Endothelial cell of umbilical vein (primary cell): ENCODE measurements around the gene ZDHHC6. TPM values are rescaled to one million over a fixed set of nuclear protein-coding genes. Genes with fewer than 3 reads are reported as not detected.
A peak's percentile ranks its signal among the peaks of the same experiment; 100 is the strongest.

Experiments used
- BruUV-seq: library from RNA; stranded (reverse); fragments of 400-500 nt; replicated peaks from 2 replicates; lab custom pipeline; 2021; lab: Mats Ljungman, UMichigan
- CTCF ChIA-PET: fragments of 300-600, 350-600 bp; sonication (Branson Sonifier 250); formaldehyde crosslinking; loops from one replicate; lab custom pipeline; 2021; ENCODE audit warnings: antibody characterized with exemption, inconsistent platforms; lab: Charles Lee
- POLR2A ChIA-PET: fragments of 300-600, 350-600 bp; sonication (Branson Sonifier 250); formaldehyde crosslinking; loops from one replicate; lab custom pipeline; 2021; ENCODE audit warnings: antibody characterized with exemption, inconsistent platforms; lab: Charles Lee
- DNase-seq: peaks from one replicate; pipeline ENCODE4 v3.0.0-alpha.2; 2011; ENCODE audit warnings: low read depth, low spot score
- FAIRE-seq: peaks from 2 replicates; lab custom pipeline; 2011; peaks lifted over from hg19 to GRCh38; lab: Jason Lieb, UNC
- H2AFZ ChIP-seq: 2 replicates; pipeline ENCODE4 v1.6.0; 2012; ENCODE audit warnings: low read depth, low read length, control low read depth, inconsistent platforms
- H3K27ac ChIP-seq: 2 replicates; pipeline ENCODE4 v1.5.1; 2011; ENCODE audit warnings: low read depth, mild to moderate bottlenecking, control low read depth, low read length, moderate library complexity; ENCODE audit not compliant: insufficient read depth
- H3K27me3 ChIP-seq, 2 experiments: 2 replicates each; pipeline versions ENCODE4 v1.6.0 to v1.6.1; 2011; ENCODE audit warnings: low read length in 2 of 2, mixed read lengths in 1 of 2; ENCODE audit not compliant: control insufficient read depth in 2 of 2, insufficient read depth in 2 of 2
- H3K36me3 ChIP-seq, 2 experiments: 2 replicates in 1 of 2; 3 replicates in 1 of 2; pipeline ENCODE4 v1.5.1; 2011; ENCODE audit warnings: low read length in 2 of 2, mild to moderate bottlenecking in 1 of 2, moderate library complexity in 1 of 2; ENCODE audit not compliant: control insufficient read depth in 2 of 2, insufficient read depth in 2 of 2; ENCODE audit errors: extremely low read depth in 1 of 2
- H3K4me1 ChIP-seq: 3 replicates; pipeline ENCODE4 v1.5.1; 2011; ENCODE audit warnings: mild to moderate bottlenecking, low read length; ENCODE audit not compliant: control insufficient read depth, insufficient read depth; ENCODE audit errors: extremely low read depth
- H3K4me2 ChIP-seq: 2 replicates; pipeline ENCODE4 v1.6.1; 2011; ENCODE audit warnings: low read length, control low read depth, mixed read lengths; ENCODE audit not compliant: insufficient read depth
- H3K4me3 ChIP-seq, 3 experiments: fragments of 200-600 bp in 1 of 3; sonication (generic), shearing (Covaris generic) in 1 of 3; replicated peaks in 1 of 3; 2 replicates each; pipeline ENCODE4 v1.5.1; 2011 to 2016; ENCODE audit warnings: control low read depth in 3 of 3, low read length in 3 of 3, mild to moderate bottlenecking in 2 of 3, inconsistent platforms in 1 of 3, low read depth in 1 of 3, moderate library complexity in 1 of 3; ENCODE audit not compliant: insufficient read depth in 1 of 3
- H3K79me2 ChIP-seq: 2 replicates; pipeline ENCODE4 v1.6.0; 2012; ENCODE audit warnings: low read length, inconsistent platforms; ENCODE audit not compliant: control insufficient read depth, insufficient read depth
- H3K9ac ChIP-seq: replicated peaks from 2 replicates; pipeline ENCODE3; 2011; ENCODE audit warnings: low read length, control low read depth; ENCODE audit not compliant: insufficient read depth; ENCODE audit errors: extremely low read depth
- H3K9me1 ChIP-seq: replicated peaks from 3 replicates; pipeline ENCODE4 v1.6.0; 2011; ENCODE audit warnings: mild to moderate bottlenecking, low read length; ENCODE audit not compliant: control insufficient read depth, insufficient read depth; ENCODE audit errors: extremely low read depth
- H3K9me3 ChIP-seq: replicated peaks from 2 replicates; pipeline ENCODE4 v1.5.1; 2012; ENCODE audit warnings: low read length, inconsistent platforms; ENCODE audit not compliant: control insufficient read depth, insufficient read depth
- H4K20me1 ChIP-seq: replicated peaks from 2 replicates; pipeline ENCODE3; 2011; ENCODE audit warnings: mild to moderate bottlenecking, low read length; ENCODE audit not compliant: control insufficient read depth, insufficient read depth; ENCODE audit errors: extremely low read depth
- EZH2 ChIP-seq: IDR thresholded peaks from 2 replicates; pipeline ENCODE4 v1.6.1; 2012; ENCODE audit warnings: borderline replicate concordance, low read depth, mild to moderate bottlenecking, moderate library complexity, low read length, inconsistent platforms; ENCODE audit not compliant: severe bottlenecking
- FOS ChIP-seq: IDR thresholded peaks from 2 replicates; pipeline ENCODE4 v1.6.1; 2011; ENCODE audit warnings: mild to moderate bottlenecking, low read length, moderate library complexity, borderline replicate concordance; ENCODE audit not compliant: insufficient read depth
- GATA2 ChIP-seq: IDR thresholded peaks from 2 replicates; pipeline ENCODE4 v1.7.0; 2011; ENCODE audit warnings: low read depth, mild to moderate bottlenecking, moderate library complexity, mixed read lengths, low read length; ENCODE audit not compliant: insufficient read length, insufficient read depth
- JUN ChIP-seq: IDR thresholded peaks from 2 replicates; pipeline ENCODE4 v1.6.1; 2011; ENCODE audit warnings: borderline replicate concordance, low read depth; ENCODE audit not compliant: insufficient read length, insufficient read depth
- MYC ChIP-seq: IDR thresholded peaks from one replicate; pipeline ENCODE4 v1.6.1; 2011; ENCODE audit warnings: mild to moderate bottlenecking, low read depth, low read length
- POLR2A ChIP-seq: IDR thresholded peaks from 2 replicates; pipeline ENCODE4 v1.6.1; 2012; ENCODE audit warnings: low read depth, mild to moderate bottlenecking, control low read depth, low read length
- POLR2AphosphoS5 ChIP-seq: IDR thresholded peaks from 2 replicates; pipeline ENCODE4 v1.6.1; 2012; ENCODE audit warnings: low read depth, mild to moderate bottlenecking, control low read depth, low read length, moderate library complexity; ENCODE audit not compliant: insufficient read depth
- dilution Hi-C: fragments of 300-500 bp; cut with MboI; formaldehyde crosslinking; loops from one replicate; pipeline ENCODE4 v1.15.0; 2019; ENCODE audit warnings: low sequenced_read_pairs; ENCODE audit not compliant: extremely low pct_ligation_motif_present
- intact Hi-C: fragments of 100-400 bp; cut with micrococcal nuclease; formaldehyde crosslinking; loops from one replicate; pipeline ENCODE4 v1.10.0; 2022
- polyA plus RNA-seq, 4 experiments: library from polyadenylated mRNA; depleted of rRNA in 3 of 4; stranded (reverse) in 3 of 4; unstranded in 1 of 4; fragments of >200 nt; gene quantifications; 2 replicates each; pipeline versions ENCODE4 v1.2.1 to v1.2.3, GENCODE V29; 2011 to 2012; ENCODE audit warnings: missing spikeins in 1 of 4
- total RNA-seq: library from RNA; stranded (reverse); gene quantifications from 2 replicates; pipeline ENCODE4 v1.2.3, GENCODE V29; 2021
- TF ChIP-seq, protein P1 (sequence below): IDR thresholded peaks from 2 replicates; pipeline ENCODE4 v1.6.1; 2011; ENCODE audit not compliant: insufficient read depth, insufficient read length
- TF ChIP-seq, protein P2 (sequence below), 2 donors: IDR thresholded peaks; 1 replicate in 1 of 2; 2 replicates in 1 of 2; pipeline ENCODE4 v1.5.1; 2011; ENCODE audit warnings: low read length in 2 of 2, mild to moderate bottlenecking in 2 of 2, moderate library complexity in 2 of 2, control low read depth in 1 of 2, inconsistent platforms in 1 of 2, low read depth in 1 of 2; ENCODE audit not compliant: insufficient read depth in 1 of 2; ENCODE audit errors: extremely low read depth in 1 of 2

Gene ZDHHC6
- total and polyA plus RNA-seq, 2 donors (not counting 3 experiments of a cell fraction or from before 2014, with no cell fraction given), result 21.6 to 41.9 TPM

DNA sequence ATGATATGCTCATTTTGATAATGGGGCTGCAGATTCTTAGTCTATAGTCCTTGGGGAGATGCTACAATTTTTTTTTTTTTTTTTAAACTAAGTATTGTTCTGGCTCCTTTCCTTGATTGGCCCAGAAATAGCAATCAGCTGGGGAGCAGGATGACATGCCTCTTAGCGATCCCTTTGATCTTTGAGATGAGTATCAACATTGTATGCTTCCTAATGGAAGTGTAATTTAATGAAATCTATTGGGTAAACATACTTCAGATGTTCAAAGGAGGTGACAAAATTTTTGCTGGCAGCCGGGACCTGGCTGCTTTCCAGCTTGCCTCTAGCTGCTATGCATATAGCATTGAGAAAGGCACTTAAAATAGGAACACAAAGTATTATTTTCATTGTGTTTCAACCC is 43.8 kb upstream of the ZDHHC6 start:
- no peaks in the 10 kb centered on the region for H3K36me3 ChIP-seq
- CTCF ChIA-PET, result interaction anchor here (2.3 kb wide), 1 partner anchor 18 kb away, joined by 13 read pairs; no protein-coding TSS in a partner anchor
- H3K9me3 ChIP-seq, result no peaks in the 10 kb centered on the region
- DNase-seq (peak; percentile 39), FAIRE-seq (no peak)
- H3K4me1 ChIP-seq, result peaks cover 2% of the 10 kb centered on the region
- dilution Hi-C loops, result no loop called here
- H3K4me2 ChIP-seq, result no peak overlapping the region
- intact Hi-C loops, result no loop called here
- no peak overlapping the region for H2AFZ ChIP-seq
- TF ChIP-seq POLR2A (no peak), EZH2 (no peak), FOS (no peak), POLR2AphosphoS5 (no peak), JUN (no peak), MYC (no peak), GATA2 (no peak)
- TF ChIP-seq, protein P1, sequence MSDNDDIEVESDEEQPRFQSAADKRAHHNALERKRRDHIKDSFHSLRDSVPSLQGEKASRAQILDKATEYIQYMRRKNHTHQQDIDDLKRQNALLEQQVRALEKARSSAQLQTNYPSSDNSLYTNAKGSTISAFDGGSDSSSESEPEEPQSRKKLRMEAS, result no peak
- TF ChIP-seq, protein P2, sequence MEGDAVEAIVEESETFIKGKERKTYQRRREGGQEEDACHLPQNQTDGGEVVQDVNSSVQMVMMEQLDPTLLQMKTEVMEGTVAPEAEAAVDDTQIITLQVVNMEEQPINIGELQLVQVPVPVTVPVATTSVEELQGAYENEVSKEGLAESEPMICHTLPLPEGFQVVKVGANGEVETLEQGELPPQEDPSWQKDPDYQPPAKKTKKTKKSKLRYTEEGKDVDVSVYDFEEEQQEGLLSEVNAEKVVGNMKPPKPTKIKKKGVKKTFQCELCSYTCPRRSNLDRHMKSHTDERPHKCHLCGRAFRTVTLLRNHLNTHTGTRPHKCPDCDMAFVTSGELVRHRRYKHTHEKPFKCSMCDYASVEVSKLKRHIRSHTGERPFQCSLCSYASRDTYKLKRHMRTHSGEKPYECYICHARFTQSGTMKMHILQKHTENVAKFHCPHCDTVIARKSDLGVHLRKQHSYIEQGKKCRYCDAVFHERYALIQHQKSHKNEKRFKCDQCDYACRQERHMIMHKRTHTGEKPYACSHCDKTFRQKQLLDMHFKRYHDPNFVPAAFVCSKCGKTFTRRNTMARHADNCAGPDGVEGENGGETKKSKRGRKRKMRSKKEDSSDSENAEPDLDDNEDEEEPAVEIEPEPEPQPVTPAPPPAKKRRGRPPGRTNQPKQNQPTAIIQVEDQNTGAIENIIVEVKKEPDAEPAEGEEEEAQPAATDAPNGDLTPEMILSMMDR (IDR thresholded peaks at IDR 0.05; ENCODE audit: extremely low read depth in 1 of 2, insufficient read depth in 1 of 2, low read depth in 1 of 2, low read length in 2 of 2), result no peak
- H3K4me3 ChIP-seq, result no peak overlapping the region
- no peaks in the 10 kb centered on the region for H4K20me1 ChIP-seq
- no peaks in the 10 kb centered on the region for H3K27me3 ChIP-seq
- H3K79me2 ChIP-seq, result no peaks in the 10 kb centered on the region
- no peaks in the 10 kb centered on the region for H3K9me1 ChIP-seq
- POLR2A ChIA-PET, result no interaction called here
- no TSS peak for BruUV-seq
- H3K9ac ChIP-seq, result no peak overlapping the region
- H3K27ac ChIP-seq, result no peak overlapping the region
